HepG2 (cell line): ENCODE measurements around the gene FXYD5. TPM values are rescaled to one million over a fixed set of nuclear protein-coding genes. Genes with fewer than 3 reads are reported as not detected.
A peak's percentile ranks its signal among the peaks of the same experiment; 100 is the strongest.

Experiments
- AHDC1 ChIP-seq: sonication (generic); formaldehyde crosslinking; IDR thresholded peaks from 2 replicates; pipeline ENCODE4 v1.5.1; 2020; ENCODE audit warnings: mild to moderate bottlenecking, missing genetic modification reagents, borderline replicate concordance
- CC2D1A ChIP-seq: sonication (generic); formaldehyde crosslinking; IDR thresholded peaks from 2 replicates; pipeline ENCODE4 v1.8.1; 2023; ENCODE audit warnings: mild to moderate bottlenecking, missing genetic modification reagents
- EZH2 ChIP-seq: conservative IDR thresholded peaks from 2 replicates; pipeline ENCODE4 v1.6.1; 2012; ENCODE audit warnings: mild to moderate bottlenecking, low read depth, low read length, moderate library complexity
- FOXA3 ChIP-seq: IDR thresholded peaks from 2 replicates; pipeline ENCODE4 v1.6.1; 2016; ENCODE audit warnings: missing genetic modification reagents, missing compliant biosample characterization
- GATAD1 ChIP-seq: IDR thresholded peaks from 2 replicates; pipeline ENCODE4 v1.6.1; 2016; ENCODE audit warnings: missing genetic modification reagents, missing compliant biosample characterization
- HNRNPK ChIP-seq: fragments of 200-400 bp; formaldehyde crosslinking; IDR thresholded peaks from 2 replicates; pipeline ENCODE4 v1.6.1; 2018; ENCODE audit warnings: low read length, low read depth, moderate library complexity, mild to moderate bottlenecking; ENCODE audit not compliant: poor library complexity, severe bottlenecking
- HNRNPLL ChIP-seq: fragments of 200-400 bp; formaldehyde crosslinking; IDR thresholded peaks from 2 replicates; pipeline ENCODE4 v1.6.1; 2017; ENCODE audit warnings: mild to moderate bottlenecking, low read depth, low read length; ENCODE audit not compliant: poor library complexity, severe bottlenecking
- HOXD1 ChIP-seq: sonication (generic); formaldehyde crosslinking; IDR thresholded peaks from 2 replicates; pipeline ENCODE4 v1.5.0; 2020; ENCODE audit warnings: missing genetic modification reagents
- KDM6A ChIP-seq: IDR thresholded peaks from 2 replicates; pipeline ENCODE4 v1.6.1; 2016; ENCODE audit warnings: low read depth
- KLF13 ChIP-seq: sonication (generic); formaldehyde crosslinking; IDR thresholded peaks from 2 replicates; pipeline ENCODE4 v1.4.0; 2020; ENCODE audit warnings: mild to moderate bottlenecking, missing genetic modification reagents
- MEIS2 ChIP-seq: sonication (generic); formaldehyde crosslinking; IDR thresholded peaks from 2 replicates; pipeline ENCODE4 v1.9.0; 2021; ENCODE audit warnings: mild to moderate bottlenecking, missing genetic modification reagents
- MLX ChIP-seq: IDR thresholded peaks from 2 replicates; pipeline ENCODE4 v1.6.1; 2016
- TRIM22 ChIP-seq: fragments of 450-650 bp; IDR thresholded peaks from 2 replicates; pipeline ENCODE4 v1.6.1; 2017
- ZBTB46 ChIP-seq: sonication (generic); formaldehyde crosslinking; IDR thresholded peaks from 2 replicates; pipeline ENCODE4 v1.4.0; 2020; ENCODE audit warnings: mild to moderate bottlenecking, missing genetic modification reagents, borderline replicate concordance
- ZNF18 ChIP-seq: sonication (generic); formaldehyde crosslinking; IDR thresholded peaks from 2 replicates; pipeline ENCODE4 v1.8.0; 2022; ENCODE audit warnings: mild to moderate bottlenecking, missing genetic modification reagents; ENCODE audit not compliant: insufficient replicate concordance
- ZNF230 ChIP-seq: sonication (generic); formaldehyde crosslinking; IDR thresholded peaks from 2 replicates; pipeline ENCODE4 v1.4.0; 2020; ENCODE audit warnings: mild to moderate bottlenecking, missing genetic modification reagents
- ZNF256 ChIP-seq: sonication (generic); formaldehyde crosslinking; conservative IDR thresholded peaks from 2 replicates; pipeline ENCODE4 v1.4.0; 2020; ENCODE audit warnings: missing genetic modification reagents
- ZNF580 ChIP-seq: IDR thresholded peaks from 2 replicates; pipeline ENCODE4 v1.6.1; 2016; ENCODE audit warnings: low read depth, borderline replicate concordance
- polyA plus RNA-seq, 8 experiments: library from polyadenylated mRNA; depleted of rRNA in 3 of 8; stranded (reverse) in 7 of 8; unstranded in 1 of 8; fragments of >200 nt; fragmentation: Illumina TruSeq in 4 of 8; extraction: Trizol in 4 of 8; gene quantifications; 2 replicates each; pipeline versions ENCODE4 v1.2.1 to v1.2.3, GENCODE V29; 2011 to 2016; ENCODE audit warnings: low read depth in 4 of 8, missing spikeins in 1 of 8, mixed read lengths in 1 of 8; ENCODE audit not compliant: insufficient read depth in 1 of 8
- total RNA-seq, 5 experiments: library from RNA; depleted of rRNA; stranded (reverse); fragments of >200 nt; fragmentation: Illumina TruSeq; extraction: Trizol; gene quantifications; 2 replicates each; pipeline ENCODE4 v1.2.3, GENCODE V29; 2016; ENCODE audit warnings: low read depth in 1 of 5

Gene FXYD5
- total and polyA plus RNA-seq, 2 of the 13 experiments (the other 11 are each of a cell fraction or from before 2014, with no cell fraction given), result 0.65 TPM; not detected in 1

GRCh38 chr19:35136977-35137702 lies 17.4 kb upstream of the FXYD5 start (continued):
- no peak for TF ChIP-seq ZNF256 (CRISPR knock-in tag)
- no peak for TF ChIP-seq TRIM22
- TF ChIP-seq MEIS2 (CRISPR knock-in tag), result peak; percentile 44
- no peak for TF ChIP-seq HOXD1
- TF ChIP-seq ZBTB46 (CRISPR knock-in tag), result no peak
- 0 out of 2 replicates have a peak, but pooled peaks have one; percentile 27 for TF ChIP-seq AHDC1 (CRISPR knock-in tag)
- TF ChIP-seq FOXA3 (CRISPR knock-in tag), result peak; percentile 66
- TF ChIP-seq KLF13 (CRISPR knock-in tag), result no peak
- TF ChIP-seq HNRNPLL, result no peak
- TF ChIP-seq ZNF18 (CRISPR knock-in tag), result peak; percentile 86
- TF ChIP-seq KDM6A (CRISPR knock-in tag), result no peak
- no peak for TF ChIP-seq EZH2
- no peak for TF ChIP-seq HNRNPK
- no peak for TF ChIP-seq ZNF230
- TF ChIP-seq GATAD1 (CRISPR knock-in tag), result no peak
- no peak for TF ChIP-seq ZNF580 (CRISPR knock-in tag)
- TF ChIP-seq MLX (CRISPR knock-in tag), result peak; percentile 60
- no peak for TF ChIP-seq CC2D1A (CRISPR knock-in tag)
